Medulla oblongata (tissue), 1 donor: ENCODE data around the gene TMEM185A.
"Not testable (repeated sequence)": the region's sequence is repeated elsewhere in the genome, so short reads cannot be mapped to it uniquely, and the experiment has no call there.

Experiments
- DNase-seq: peaks from one replicate; pipeline ENCODE4 v3.0.0-alpha.2; 2015; ENCODE audit errors: extremely low spot score

TMEM185A gene

DNA sequence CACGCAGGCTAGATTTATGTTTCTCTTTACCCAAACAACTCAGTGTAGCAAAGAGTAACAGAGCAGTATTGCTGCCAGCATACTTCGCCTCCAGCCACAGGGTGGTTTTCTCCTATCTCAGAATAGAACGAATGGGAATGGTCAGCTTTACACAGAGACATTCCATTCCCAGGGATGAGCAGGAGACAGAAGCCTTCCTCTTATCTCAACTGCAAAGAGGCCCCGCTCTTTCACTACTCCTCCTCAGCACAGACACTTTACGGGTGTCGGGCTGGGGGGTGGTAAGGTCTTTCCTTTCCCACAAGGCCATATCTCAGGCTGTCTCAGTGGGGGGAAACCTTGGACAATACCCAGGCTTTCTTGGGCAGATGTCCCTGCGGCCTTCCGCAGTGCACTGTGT lies 4.8 kb downstream of the TMEM185A start:
- DNase-seq, result not testable (repeated sequence)

DNA sequence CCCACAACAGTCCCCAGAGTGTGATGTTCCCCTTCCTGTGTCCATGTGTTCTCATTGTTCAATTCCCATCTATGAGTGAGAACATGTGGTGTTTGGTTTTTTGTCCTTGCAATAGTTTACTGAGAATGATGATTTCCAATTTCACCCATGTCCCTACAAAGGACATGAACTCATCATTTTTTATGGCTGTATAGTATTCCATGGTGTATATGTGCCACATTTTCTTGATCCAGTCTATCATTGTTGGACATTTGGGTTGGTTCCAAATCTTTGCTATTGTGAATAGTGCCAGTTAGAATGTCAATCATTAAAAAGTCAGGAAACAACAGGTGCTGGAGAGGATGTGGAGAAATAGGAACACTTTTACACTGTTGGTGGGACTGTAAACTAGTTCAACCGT lies 11.9 kb downstream of the TMEM185A start:
- not testable (repeated sequence) for DNase-seq

DNA sequence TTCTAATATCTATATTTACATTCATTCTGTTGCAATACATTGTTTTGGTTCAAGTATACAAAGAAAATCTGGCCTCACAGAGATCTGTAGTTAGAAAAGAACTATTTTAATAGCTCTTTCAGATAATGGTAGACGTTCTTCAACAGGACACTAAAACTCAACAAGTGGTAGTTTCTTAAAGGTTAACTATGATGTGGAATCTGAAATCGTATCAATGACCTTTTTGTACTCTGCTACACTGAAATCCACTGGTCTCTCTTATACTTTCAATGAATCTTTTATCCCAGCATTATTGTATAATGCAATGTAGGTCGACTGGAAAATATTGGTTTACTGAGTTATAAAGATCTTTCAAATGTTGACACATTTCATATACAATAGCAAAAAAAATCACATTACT lies 12.7 kb downstream of the TMEM185A start:
- DNase-seq, result no peak

DNA sequence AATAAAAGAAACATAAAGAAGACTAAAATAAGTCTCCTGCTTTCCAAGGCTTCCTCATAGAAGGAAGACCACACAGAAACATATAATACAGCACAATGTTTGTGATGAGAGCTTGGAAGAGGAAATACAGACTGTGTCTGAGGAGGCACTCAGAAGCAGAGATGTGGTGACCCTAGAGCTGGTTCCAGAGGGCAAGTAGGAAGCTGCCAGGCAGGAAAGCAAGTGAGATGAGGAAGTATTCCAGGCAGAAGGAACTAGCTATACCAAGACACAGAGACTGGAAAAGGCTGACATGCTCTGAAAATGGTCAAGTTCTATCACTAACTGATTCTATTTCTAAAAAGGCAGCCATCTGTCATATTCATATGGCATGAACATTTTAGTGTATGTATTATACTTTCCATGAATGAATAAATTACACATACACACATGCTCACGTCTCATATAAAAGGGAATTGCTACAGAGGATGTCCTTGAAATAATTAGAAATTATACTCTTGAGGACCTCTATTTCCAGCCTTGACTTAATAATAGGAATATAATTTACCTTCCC lies 19.9 kb downstream of the TMEM185A start:
- no peak for DNase-seq

DNA sequence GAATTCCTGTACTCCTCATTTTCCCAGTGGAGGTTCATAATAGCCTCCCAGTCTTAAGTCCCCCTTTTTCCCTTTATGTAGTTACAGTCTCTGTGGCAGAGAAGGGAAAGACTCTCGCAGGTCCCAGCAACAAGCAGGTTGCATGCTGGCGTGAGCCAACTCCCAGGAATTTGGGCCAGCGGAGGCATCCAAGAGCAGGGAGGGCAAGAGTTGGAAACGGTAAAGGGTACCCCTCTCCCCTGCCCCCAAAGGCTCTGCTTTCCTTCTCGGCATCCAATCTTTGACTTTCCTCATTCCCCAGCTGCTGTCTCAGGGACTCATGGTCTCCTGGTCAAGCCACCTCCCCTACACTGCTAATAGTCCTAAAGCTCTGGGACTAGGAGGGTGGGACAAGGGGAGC lies 21.1 kb downstream of the TMEM185A start:
- no peak for DNase-seq

DNA sequence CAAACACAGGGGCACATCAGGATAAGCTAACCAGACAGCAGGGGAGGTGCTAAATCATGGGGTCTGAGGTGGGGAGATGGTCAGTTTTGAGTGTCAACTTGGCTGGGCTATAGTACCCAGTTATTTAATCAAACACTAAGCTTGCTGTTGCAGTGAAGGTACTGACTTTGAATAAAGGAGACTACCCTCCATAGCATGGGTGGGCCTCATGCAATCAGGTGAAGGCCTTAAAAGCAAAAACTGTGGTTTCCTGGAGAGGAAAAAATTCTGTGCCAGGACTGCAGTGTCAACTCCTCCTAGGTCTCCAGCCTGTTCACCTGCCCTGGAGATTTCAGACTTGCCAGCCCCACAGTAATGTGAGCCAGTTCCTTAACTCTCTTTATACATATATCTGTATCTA lies 23.9 kb downstream of the TMEM185A start:
- no peak for DNase-seq

DNA sequence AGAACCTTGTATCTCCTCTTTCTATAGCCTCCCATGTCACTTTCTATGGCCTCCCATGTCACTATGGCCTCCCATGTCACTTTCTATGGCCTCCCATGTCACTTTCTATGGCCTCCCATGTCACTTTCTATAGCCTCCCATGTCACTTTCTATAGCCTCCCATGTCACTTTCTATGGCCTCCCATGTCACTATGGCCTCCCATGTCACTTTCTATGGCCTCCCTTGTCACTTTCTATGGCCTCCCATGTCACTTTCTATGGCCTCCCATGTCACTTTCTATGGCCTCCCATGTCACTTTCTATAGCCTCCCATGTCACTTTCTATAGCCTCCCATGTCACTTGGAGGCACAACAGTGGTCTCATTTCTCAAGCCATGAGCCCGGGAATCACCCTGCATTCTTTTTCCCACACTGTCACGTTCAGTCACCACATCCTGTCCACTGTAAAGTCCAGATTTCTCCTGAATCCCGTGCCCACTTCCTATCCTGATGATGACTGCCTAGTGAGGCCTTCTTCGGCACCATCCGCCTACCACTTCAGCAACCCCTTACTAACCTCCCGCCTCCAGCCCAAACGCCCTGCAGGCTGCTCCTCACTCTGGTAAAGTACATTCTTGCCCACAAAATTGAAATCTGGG lies 26.2 kb downstream of the TMEM185A start:
- DNase-seq, result not testable (repeated sequence)

DNA sequence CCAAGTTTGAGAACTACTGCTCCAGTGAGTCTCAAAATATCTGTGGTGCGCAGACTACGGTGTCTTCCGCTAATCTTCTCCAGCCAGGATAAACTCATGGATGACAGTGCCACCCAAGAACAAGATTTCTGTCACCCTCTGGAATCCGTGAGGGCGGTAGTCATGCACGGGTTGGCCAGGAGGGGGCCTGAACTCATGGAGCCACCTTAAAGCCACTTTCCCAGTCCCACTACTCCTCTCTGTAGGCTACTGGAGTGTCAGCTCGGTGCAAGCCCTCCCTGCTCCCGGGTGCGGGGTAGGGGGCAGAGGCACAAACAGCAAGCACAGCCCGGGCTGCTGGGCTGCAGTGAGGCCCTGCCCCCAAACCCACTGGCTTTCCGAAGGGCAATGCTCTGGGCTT lies 33.0 kb downstream of the TMEM185A start:
- DNase-seq, result not testable (repeated sequence)

DNA sequence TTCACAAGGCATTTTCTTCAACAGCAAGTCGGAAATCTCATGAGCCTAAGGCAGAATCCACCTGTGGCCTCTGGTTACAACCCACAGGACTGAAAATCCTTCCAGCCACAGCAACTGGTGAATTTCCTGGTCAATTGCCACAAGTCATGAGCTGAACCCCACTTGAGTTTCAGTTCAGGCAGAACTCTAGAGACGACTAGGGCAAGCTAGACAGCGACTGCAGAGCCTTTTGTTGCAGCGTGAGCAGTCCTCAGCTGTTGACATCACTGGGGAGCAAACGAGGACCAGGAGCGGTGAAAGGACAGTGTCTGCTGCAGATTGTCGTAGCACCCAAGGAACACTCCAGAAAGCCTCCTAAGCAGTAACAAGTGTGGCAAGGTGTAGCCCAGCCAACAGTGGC lies 35.6 kb downstream of the TMEM185A start:
- not testable (repeated sequence) for DNase-seq

DNA sequence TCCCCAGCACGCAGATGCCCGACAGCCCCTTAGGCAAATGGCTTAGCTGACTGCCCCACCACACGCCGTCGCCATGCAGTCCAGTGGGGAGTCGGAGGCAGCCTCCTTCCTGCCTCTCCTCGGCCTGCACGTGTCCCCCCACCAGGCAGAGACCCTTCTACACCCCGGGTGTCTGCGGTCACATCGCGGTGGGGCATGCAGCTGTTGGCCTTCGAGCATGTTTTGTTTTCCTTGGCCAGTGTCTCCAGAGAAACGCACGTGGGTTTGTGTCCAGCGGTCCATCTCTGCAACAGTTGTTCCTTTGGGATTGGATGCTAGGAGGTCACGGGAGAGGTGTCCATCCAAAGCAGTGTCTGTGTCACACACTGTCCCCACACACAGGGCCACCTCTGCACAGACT lies 36.4 kb downstream of the TMEM185A start, which contains the start of gene HSFX2:
TSS of gene HSFX2 (minus strand) at position 101 of the 400 bp plus-strand sequence. CDS start 614 bp downstream, outside the sequence.
- not testable (repeated sequence) for DNase-seq

DNA sequence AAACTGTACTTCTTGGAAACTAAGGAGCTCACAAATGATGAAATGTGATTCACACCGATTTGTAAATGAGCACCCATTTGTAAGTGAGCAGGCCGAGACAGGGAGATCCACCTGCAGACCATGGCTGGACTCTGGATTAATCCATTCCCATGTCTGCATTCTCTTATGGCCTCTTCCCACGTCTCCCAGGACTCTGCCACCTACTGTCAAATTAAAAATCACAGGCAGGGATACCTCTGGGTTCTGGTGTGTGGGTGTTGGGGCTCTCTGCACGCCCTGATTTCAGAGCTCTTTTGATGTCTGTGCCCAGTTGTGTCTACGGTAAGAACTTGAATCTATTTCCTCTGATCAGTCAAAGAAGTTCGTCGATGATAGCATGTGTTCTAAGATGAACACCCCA lies 40.6 kb downstream of the TMEM185A start:
- not testable (repeated sequence) for DNase-seq

DNA sequence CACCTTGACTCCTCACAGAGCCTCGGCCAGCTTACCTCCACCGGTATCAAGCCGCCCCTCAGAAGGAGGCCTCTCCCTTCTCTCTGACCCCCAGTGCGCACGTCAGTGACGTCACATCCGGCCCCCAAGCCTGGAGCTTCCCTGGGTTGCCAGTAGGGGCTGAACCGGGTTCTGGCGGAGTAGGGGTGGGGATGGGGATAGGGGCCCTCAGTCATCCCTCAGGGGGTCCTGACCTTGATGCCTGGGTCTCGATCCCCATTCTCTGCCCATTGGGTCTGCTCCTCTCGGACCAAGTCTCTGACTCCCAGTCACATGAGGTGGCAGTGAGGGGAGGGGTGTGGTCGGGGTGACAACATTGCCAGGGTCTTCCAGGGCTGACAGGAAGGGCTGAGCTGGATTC lies 44.2 kb downstream of the TMEM185A start, which contains the start of gene MAGEA9B:
TSS of gene MAGEA9B (minus strand) at position 101 of the 400 bp plus-strand sequence. CDS start 4,280 bp downstream, outside the sequence.
- not testable (repeated sequence) for DNase-seq

DNA sequence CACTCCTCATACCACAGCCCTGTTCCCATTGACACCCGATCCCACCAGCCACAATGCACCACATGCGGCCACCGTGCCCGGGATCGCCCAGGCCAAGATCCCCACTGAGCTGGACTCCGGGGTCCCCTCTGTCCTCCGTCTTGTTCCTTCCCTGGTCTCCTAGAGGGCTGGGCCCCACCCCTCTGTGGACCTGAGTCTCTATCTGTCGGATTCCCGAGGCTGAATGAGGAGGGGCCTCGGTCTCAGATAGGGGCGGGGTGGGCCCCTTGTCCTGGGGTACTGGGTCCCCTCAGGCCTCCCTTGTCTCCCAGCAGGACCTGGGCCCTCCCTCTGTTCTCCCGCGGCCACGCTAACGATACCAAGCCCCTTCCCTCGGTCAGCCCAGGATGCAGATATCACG lies 46.0 kb downstream of the TMEM185A start:
- not testable (repeated sequence) for DNase-seq

DNA sequence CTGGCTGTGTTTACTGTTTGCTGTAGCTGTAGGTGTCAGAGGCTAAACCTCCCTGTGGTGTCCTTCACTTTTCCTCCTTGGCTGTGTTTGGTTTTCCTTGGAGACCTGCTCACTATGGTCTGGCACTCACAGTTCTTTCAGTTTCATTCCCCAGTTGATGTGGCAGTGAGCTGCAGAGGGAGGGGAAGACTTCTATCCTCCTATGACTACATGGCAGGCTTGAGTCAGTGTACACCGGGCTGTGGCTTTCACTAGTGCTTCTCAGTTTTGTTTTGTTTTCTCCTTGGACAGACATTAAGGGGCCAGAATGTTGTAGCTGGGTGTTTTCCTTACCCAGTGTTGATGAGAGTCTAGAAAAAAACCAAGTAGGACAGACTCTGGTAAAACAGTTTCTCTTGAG lies 58.1 kb downstream of the TMEM185A start:
- not testable (repeated sequence) for DNase-seq

DNA sequence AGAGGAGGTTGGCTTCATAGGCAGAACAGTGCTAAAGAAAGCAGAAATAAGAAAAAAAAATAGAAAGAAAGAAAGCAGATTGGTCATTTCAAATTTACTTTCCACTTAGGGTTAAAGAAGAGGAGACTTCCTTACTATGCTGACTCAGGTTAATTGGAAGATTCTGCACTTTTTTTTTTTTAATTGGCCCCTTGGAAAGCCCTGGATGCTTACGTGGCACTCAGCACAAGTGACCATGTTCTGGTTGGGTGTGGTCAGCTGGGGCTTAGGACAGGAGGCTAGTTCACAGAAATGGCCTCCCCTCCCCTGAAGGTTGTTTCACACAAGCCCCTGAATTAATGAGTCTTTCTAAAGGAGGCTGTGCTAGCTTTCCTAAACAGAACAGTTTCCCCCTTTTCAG lies 58.8 kb downstream of the TMEM185A start:
- DNase-seq, result no peak

DNA sequence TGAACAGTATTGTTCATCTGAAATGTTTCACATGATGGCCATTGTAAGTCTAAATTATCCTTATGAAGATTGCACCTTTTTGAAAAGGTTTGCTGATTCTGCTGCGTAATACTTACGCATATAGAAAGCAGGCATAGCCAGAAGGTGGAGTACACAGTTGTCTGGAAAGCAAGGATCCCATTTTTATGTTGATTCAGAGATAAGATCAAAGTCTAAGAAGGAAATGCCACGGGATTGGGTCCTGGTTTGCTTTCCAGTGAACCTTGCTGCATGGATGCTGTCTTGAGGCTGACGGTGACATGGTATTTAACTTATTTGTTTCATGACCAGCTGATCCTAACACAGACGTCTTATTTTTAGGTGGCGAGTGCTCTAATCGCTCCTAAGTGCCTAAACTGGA lies 59.8 kb downstream of the TMEM185A start:
- DNase-seq, result no peak

DNA sequence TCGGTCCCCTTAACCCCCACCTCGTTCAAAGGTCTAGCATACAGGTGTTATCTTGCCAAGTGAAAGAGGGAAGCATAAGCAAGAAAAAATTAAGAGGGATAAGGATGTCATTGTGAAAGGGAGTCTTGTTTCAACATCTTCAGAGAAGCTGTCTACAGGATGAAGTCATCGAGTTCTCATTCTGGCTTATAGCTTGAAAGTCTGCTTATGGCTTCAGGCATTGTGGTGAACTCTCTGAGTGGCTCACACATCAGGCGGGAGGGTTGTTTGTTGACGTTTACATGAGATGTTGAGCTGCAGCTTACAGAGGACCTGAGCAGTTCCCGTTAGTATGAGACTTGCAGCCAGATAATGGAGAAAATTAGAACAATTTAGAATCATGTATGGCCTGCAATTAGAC lies 60.9 kb downstream of the TMEM185A start:
- DNase-seq, result no peak

DNA sequence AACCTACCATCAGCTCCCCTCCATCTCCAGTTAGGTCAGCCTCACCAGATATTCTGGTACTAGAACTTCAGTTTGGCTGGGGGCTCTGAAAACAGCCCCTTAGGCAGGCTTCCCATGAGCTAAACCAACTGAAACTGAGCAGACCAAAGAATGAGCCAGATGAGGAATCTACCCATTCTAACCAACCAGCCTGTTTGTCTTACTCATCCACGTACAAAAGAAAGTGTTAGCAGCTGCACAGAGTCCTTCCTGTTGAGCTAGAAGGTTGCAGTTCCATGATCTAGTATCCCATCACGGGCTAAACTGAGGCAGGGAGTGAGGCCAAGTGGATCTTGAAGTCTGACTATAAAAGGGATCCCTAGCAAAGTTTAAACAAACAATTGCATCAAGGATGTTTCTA lies 61.8 kb downstream of the TMEM185A start:
- DNase-seq, result no peak

DNA sequence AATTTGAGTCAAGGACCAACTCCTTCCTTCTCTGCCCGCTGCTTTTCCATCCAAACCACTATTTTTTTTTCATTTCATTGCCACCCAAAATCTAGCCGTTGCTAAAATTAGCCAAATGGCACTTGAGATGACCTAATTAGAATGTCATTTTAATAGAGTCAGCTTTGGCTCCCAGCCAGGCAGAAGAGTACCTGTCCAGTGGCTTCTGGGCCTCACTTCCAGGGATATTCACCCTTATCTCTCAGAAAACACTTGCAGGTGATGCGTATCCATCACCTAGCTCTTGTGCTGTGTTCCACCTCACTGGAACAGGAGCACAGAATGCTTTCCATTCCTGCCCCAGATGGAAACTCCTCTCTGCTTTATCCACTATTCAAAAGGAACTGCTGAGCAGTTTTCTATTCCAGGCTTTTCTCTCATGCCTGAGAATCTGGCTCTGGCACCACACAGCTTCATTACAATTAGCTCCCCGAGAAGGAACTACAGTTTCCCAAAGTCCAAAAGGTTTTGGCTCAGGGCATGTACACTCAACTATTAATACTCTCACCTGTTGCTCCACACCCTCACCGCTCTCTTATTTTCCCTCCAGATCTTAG lies 62.8 kb downstream of the TMEM185A start:
- DNase-seq, result no peak

DNA sequence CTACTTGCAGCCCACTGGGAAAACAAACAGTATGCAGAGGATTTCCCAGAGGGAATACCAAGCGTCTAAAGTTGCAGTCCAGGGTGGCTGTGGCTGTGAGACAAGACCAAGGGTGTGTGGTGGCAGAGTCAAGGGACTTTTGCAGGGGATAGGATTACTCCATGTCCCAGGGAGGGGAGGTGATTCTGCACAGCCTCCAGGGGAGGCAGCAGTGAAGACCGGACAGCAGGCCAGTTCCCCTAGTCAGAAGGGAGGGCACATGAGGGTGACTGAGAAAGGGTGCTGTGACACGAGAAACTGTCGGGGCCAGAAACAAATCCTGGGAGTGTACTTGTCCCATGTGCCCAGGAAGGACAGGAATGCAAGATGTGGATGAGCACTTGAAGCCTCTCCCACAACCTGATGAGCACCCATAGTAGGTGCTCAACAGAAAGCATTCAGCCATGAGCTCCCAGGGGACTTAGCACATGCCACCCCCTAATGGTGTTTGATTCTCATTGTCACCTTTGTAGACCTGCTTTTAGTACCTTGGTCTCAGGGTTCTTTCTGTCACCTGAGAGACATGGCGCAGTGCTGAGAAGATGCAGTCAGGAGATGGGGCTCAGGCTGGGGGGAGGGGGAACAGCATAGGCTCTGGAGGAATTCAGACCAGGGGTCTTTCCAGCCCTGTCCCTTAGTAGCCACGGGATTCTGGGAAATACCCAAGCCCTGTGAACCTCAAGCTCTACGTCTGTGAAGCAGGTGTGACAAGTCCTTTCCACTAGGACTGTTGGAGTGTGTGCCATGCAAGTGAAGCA lies 63.8 kb downstream of the TMEM185A start:
- no peak for DNase-seq

DNA sequence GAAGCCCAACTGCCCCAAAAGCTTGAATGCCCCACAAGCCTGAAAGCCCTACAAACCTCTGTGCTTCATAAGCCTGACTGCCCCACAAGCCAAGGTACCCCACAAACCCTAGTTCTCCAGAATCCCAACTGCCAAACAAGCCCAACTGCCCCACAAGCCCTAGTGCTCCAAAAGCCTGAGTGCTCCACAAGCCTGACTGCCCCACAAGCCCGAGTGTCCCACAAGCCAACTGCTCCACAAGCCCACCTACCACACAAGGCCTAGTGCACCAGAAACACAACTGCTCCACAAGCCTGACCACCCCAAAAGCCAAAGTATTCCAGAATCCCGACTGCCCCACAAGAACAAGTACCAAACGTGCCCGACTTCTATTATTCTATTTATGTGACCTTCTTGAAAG lies 68.2 kb downstream of the TMEM185A start:
- DNase-seq, result no peak

DNA sequence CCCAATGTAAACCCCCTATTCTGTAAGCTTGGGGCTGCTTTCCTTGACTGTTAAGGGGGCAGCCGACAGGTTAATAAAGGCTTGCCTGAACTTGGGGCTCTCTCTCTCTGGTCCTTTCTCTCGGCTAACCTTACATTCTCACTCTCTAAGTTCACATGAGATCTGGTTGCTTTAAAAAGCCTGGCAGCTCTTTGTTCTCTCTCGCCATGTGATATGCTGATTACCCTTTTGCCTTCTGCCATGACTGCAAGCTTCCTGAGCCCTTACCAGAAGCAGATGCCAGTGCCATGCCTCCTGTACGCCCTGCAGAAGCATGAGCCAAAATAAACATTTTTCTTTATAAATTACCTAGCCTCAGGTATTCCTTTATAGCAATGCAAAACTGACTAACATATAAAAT lies 76.3 kb downstream of the TMEM185A start:
- DNase-seq, result not testable (repeated sequence)

DNA sequence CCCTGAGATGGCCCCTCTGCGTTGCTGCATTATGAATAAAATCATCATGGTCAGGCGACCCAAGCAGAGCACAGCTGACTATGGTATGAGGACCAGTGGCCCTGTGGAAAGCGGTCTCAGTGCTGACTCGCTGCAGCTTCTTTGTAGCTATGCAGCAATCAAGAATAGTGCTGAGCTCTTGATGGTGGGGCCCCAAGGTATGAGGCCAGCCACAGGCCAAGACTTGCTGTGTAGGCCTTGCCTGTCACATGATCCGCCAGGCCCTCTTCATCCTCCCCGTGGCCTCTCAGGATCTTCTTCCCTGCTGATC lies 79.7 kb downstream of the TMEM185A start:
- DNase-seq, result not testable (repeated sequence)
